Endothelial cell of umbilical vein (primary cell): ENCODE measurements around the gene ACAP2. TPM values are rescaled to one million over a fixed set of nuclear protein-coding genes. Genes with fewer than 3 reads are reported as not detected.

ENCODE experiments used
- BruUV-seq: library from RNA; stranded (reverse); fragments of 400-500 nt; replicated peaks from 2 replicates; lab custom pipeline; 2021; lab: Mats Ljungman, UMichigan
- CTCF ChIA-PET: fragments of 300-600, 350-600 bp; sonication (Branson Sonifier 250); formaldehyde crosslinking; loops from one replicate; lab custom pipeline; 2021; ENCODE audit warnings: antibody characterized with exemption, inconsistent platforms; lab: Charles Lee
- POLR2A ChIA-PET: fragments of 300-600, 350-600 bp; sonication (Branson Sonifier 250); formaldehyde crosslinking; loops from one replicate; lab custom pipeline; 2021; ENCODE audit warnings: antibody characterized with exemption, inconsistent platforms; lab: Charles Lee
- DNase-seq: peaks from one replicate; pipeline ENCODE4 v3.0.0-alpha.2; 2011; ENCODE audit warnings: low read depth, low spot score
- FAIRE-seq: peaks from 2 replicates; lab custom pipeline; 2011; peaks lifted over from hg19 to GRCh38; lab: Jason Lieb, UNC
- H2AFZ ChIP-seq: 2 replicates; pipeline ENCODE4 v1.6.0; 2012; ENCODE audit warnings: low read depth, low read length, control low read depth, inconsistent platforms
- H3K27ac ChIP-seq: 2 replicates; pipeline ENCODE4 v1.5.1; 2011; ENCODE audit warnings: low read depth, mild to moderate bottlenecking, control low read depth, low read length, moderate library complexity; ENCODE audit not compliant: insufficient read depth
- H3K27me3 ChIP-seq, 2 experiments: 2 replicates each; pipeline versions ENCODE4 v1.6.0 to v1.6.1; 2011; ENCODE audit warnings: low read length in 2 of 2, mixed read lengths in 1 of 2; ENCODE audit not compliant: control insufficient read depth in 2 of 2, insufficient read depth in 2 of 2
- H3K36me3 ChIP-seq, 2 experiments: 2 replicates in 1 of 2; 3 replicates in 1 of 2; pipeline ENCODE4 v1.5.1; 2011; ENCODE audit warnings: low read length in 2 of 2, mild to moderate bottlenecking in 1 of 2, moderate library complexity in 1 of 2; ENCODE audit not compliant: control insufficient read depth in 2 of 2, insufficient read depth in 2 of 2; ENCODE audit errors: extremely low read depth in 1 of 2
- H3K4me1 ChIP-seq: 3 replicates; pipeline ENCODE4 v1.5.1; 2011; ENCODE audit warnings: mild to moderate bottlenecking, low read length; ENCODE audit not compliant: control insufficient read depth, insufficient read depth; ENCODE audit errors: extremely low read depth
- H3K4me2 ChIP-seq: 2 replicates; pipeline ENCODE4 v1.6.1; 2011; ENCODE audit warnings: low read length, control low read depth, mixed read lengths; ENCODE audit not compliant: insufficient read depth
- H3K4me3 ChIP-seq, 3 experiments: fragments of 200-600 bp in 1 of 3; sonication (generic), shearing (Covaris generic) in 1 of 3; replicated peaks in 1 of 3; 2 replicates each; pipeline ENCODE4 v1.5.1; 2011 to 2016; ENCODE audit warnings: control low read depth in 3 of 3, low read length in 3 of 3, mild to moderate bottlenecking in 2 of 3, inconsistent platforms in 1 of 3, low read depth in 1 of 3, moderate library complexity in 1 of 3; ENCODE audit not compliant: insufficient read depth in 1 of 3
- H3K79me2 ChIP-seq: 2 replicates; pipeline ENCODE4 v1.6.0; 2012; ENCODE audit warnings: low read length, inconsistent platforms; ENCODE audit not compliant: control insufficient read depth, insufficient read depth
- H3K9ac ChIP-seq: replicated peaks from 2 replicates; pipeline ENCODE3; 2011; ENCODE audit warnings: low read length, control low read depth; ENCODE audit not compliant: insufficient read depth; ENCODE audit errors: extremely low read depth
- H3K9me1 ChIP-seq: replicated peaks from 3 replicates; pipeline ENCODE4 v1.6.0; 2011; ENCODE audit warnings: mild to moderate bottlenecking, low read length; ENCODE audit not compliant: control insufficient read depth, insufficient read depth; ENCODE audit errors: extremely low read depth
- H3K9me3 ChIP-seq: replicated peaks from 2 replicates; pipeline ENCODE4 v1.5.1; 2012; ENCODE audit warnings: low read length, inconsistent platforms; ENCODE audit not compliant: control insufficient read depth, insufficient read depth
- H4K20me1 ChIP-seq: replicated peaks from 2 replicates; pipeline ENCODE3; 2011; ENCODE audit warnings: mild to moderate bottlenecking, low read length; ENCODE audit not compliant: control insufficient read depth, insufficient read depth; ENCODE audit errors: extremely low read depth
- CTCF ChIP-seq, 2 donors: IDR thresholded peaks; 1 replicate in 1 of 2; 2 replicates in 1 of 2; pipeline ENCODE4 v1.5.1; 2011; ENCODE audit warnings: low read length in 2 of 2, mild to moderate bottlenecking in 2 of 2, moderate library complexity in 2 of 2, control low read depth in 1 of 2, inconsistent platforms in 1 of 2, low read depth in 1 of 2; ENCODE audit not compliant: insufficient read depth in 1 of 2; ENCODE audit errors: extremely low read depth in 1 of 2
- EZH2 ChIP-seq: IDR thresholded peaks from 2 replicates; pipeline ENCODE4 v1.6.1; 2012; ENCODE audit warnings: borderline replicate concordance, low read depth, mild to moderate bottlenecking, moderate library complexity, low read length, inconsistent platforms; ENCODE audit not compliant: severe bottlenecking
- FOS ChIP-seq: IDR thresholded peaks from 2 replicates; pipeline ENCODE4 v1.6.1; 2011; ENCODE audit warnings: mild to moderate bottlenecking, low read length, moderate library complexity, borderline replicate concordance; ENCODE audit not compliant: insufficient read depth
- GATA2 ChIP-seq: IDR thresholded peaks from 2 replicates; pipeline ENCODE4 v1.7.0; 2011; ENCODE audit warnings: low read depth, mild to moderate bottlenecking, moderate library complexity, mixed read lengths, low read length; ENCODE audit not compliant: insufficient read length, insufficient read depth
- JUN ChIP-seq: IDR thresholded peaks from 2 replicates; pipeline ENCODE4 v1.6.1; 2011; ENCODE audit warnings: borderline replicate concordance, low read depth; ENCODE audit not compliant: insufficient read length, insufficient read depth
- MAX ChIP-seq: IDR thresholded peaks from 2 replicates; pipeline ENCODE4 v1.6.1; 2011; ENCODE audit not compliant: insufficient read depth, insufficient read length
- MYC ChIP-seq: IDR thresholded peaks from one replicate; pipeline ENCODE4 v1.6.1; 2011; ENCODE audit warnings: mild to moderate bottlenecking, low read depth, low read length
- POLR2A ChIP-seq: IDR thresholded peaks from 2 replicates; pipeline ENCODE4 v1.6.1; 2012; ENCODE audit warnings: low read depth, mild to moderate bottlenecking, control low read depth, low read length
- POLR2AphosphoS5 ChIP-seq: IDR thresholded peaks from 2 replicates; pipeline ENCODE4 v1.6.1; 2012; ENCODE audit warnings: low read depth, mild to moderate bottlenecking, control low read depth, low read length, moderate library complexity; ENCODE audit not compliant: insufficient read depth
- dilution Hi-C: fragments of 300-500 bp; cut with MboI; formaldehyde crosslinking; loops from one replicate; pipeline ENCODE4 v1.15.0; 2019; ENCODE audit warnings: low sequenced_read_pairs; ENCODE audit not compliant: extremely low pct_ligation_motif_present
- intact Hi-C: fragments of 100-400 bp; cut with micrococcal nuclease; formaldehyde crosslinking; loops from one replicate; pipeline ENCODE4 v1.10.0; 2022
- polyA plus RNA-seq, 4 experiments: library from polyadenylated mRNA; depleted of rRNA in 3 of 4; stranded (reverse) in 3 of 4; unstranded in 1 of 4; fragments of >200 nt; gene quantifications; 2 replicates each; pipeline versions ENCODE4 v1.2.1 to v1.2.3, GENCODE V29; 2011 to 2012; ENCODE audit warnings: missing spikeins in 1 of 4
- total RNA-seq: library from RNA; stranded (reverse); gene quantifications from 2 replicates; pipeline ENCODE4 v1.2.3, GENCODE V29; 2021

ACAP2 gene
- total and polyA plus RNA-seq, 2 donors (not counting 3 experiments of a cell fraction or from before 2014, with no cell fraction given) = 13.6 to 36.9 TPM

GRCh38 chr3:195253923-195254432 lies 188.8 kb downstream of the ACAP2 start:
- no peaks in the 10 kb centered on the region for H3K9me1 ChIP-seq
- POLR2A ChIA-PET = no interaction called here
- no peaks in the 10 kb centered on the region for H3K36me3 ChIP-seq
- peaks cover 13% of the 10 kb centered on the region for H3K4me1 ChIP-seq
- intact Hi-C loops = no loop called here
- FAIRE-seq (no peak), DNase-seq (no peak)
- H3K27me3 ChIP-seq = no peaks in the 10 kb centered on the region
- no peak overlapping the region for H3K9ac ChIP-seq
- TF ChIP-seq EZH2 = no peak
- TF ChIP-seq POLR2AphosphoS5 = no peak
- no peak for TF ChIP-seq MAX
- no peak for TF ChIP-seq FOS
- TF ChIP-seq POLR2A = no peak
- no peak for TF ChIP-seq JUN
- TF ChIP-seq GATA2 = no peak
- no peak for TF ChIP-seq CTCF (IDR thresholded peaks at IDR 0.05; ENCODE audit: extremely low read depth in 1 of 2, insufficient read depth in 1 of 2, low read depth in 1 of 2, low read length in 2 of 2)
- TF ChIP-seq MYC = no peak
- no peak overlapping the region for H3K4me3 ChIP-seq
- H4K20me1 ChIP-seq = no peaks in the 10 kb centered on the region
- CTCF ChIA-PET = interaction anchor here (0.7 kb wide), 1 partner anchor 10 kb away, joined by 3 read pairs; no protein-coding TSS in a partner anchor
- H3K79me2 ChIP-seq = peaks cover 52% of the 10 kb centered on the region
- H3K27ac ChIP-seq = no peak overlapping the region
- dilution Hi-C loops = no loop called here
- no peak overlapping the region for H2AFZ ChIP-seq
- H3K4me2 ChIP-seq = no peak overlapping the region
- BruUV-seq = no TSS peak
- no peaks in the 10 kb centered on the region for H3K9me3 ChIP-seq
